A673 (cell line): ENCODE data around the gene PLCD1. TPM values are rescaled to one million over a fixed set of nuclear protein-coding genes. Genes with fewer than 3 reads are reported as not detected.
"Not testable (repeated sequence)": the region's sequence is repeated elsewhere in the genome, so short reads cannot be mapped to it uniquely, and the experiment has no call there.

Experiments used
- BruUV-seq: library from RNA; stranded (reverse); fragments of 400-500 nt; replicated peaks from 2 replicates; lab custom pipeline; 2021; lab: Mats Ljungman, UMichigan
- CTCF ChIA-PET: fragments of 300-600 bp; sonication (Branson Sonifier 250); formaldehyde crosslinking; loops from one replicate; lab custom pipeline; 2022; ENCODE audit warnings: antibody characterized with exemption; lab: Charles Lee
- POLR2A ChIA-PET: fragments of 300-600 bp; sonication (Branson Sonifier 250); formaldehyde crosslinking; loops from one replicate; lab custom pipeline; 2022; ENCODE audit warnings: antibody characterized with exemption; ENCODE audit not compliant: low non-redundant PET; lab: Charles Lee
- DNase-seq: peaks from one replicate; pipeline ENCODE4 v3.0.0-alpha.2; 2015; ENCODE audit warnings: low spot score
- H3K27ac ChIP-seq: fragments of 200-600 bp; sonication (generic); 2 replicates; pipeline ENCODE4 v1.5.1; 2016; ENCODE audit warnings: mixed run types, low read depth, mild to moderate bottlenecking, mixed read lengths, antibody characterized with exemption, low read length; ENCODE audit not compliant: poor library complexity, severe bottlenecking
- H3K27me3 ChIP-seq: fragments of 200-600 bp; sonication (generic); replicated peaks from 2 replicates; pipeline ENCODE4 v1.6.1; 2017; ENCODE audit warnings: mixed run types, low read depth, mild to moderate bottlenecking, mixed read lengths, antibody characterized with exemption, low read length; ENCODE audit not compliant: insufficient read depth, poor library complexity
- H3K36me3 ChIP-seq: fragments of 200-600 bp; sonication (generic); 2 replicates; pipeline ENCODE4 v1.6.1; 2016; ENCODE audit warnings: mixed run types, mild to moderate bottlenecking, mixed read lengths, antibody characterized with exemption, low read length; ENCODE audit not compliant: insufficient read depth, poor library complexity, severe bottlenecking
- H3K4me1 ChIP-seq: fragments of 200-600 bp; sonication (generic); 2 replicates; pipeline ENCODE4 v1.6.1; 2017; ENCODE audit warnings: mixed run types, mild to moderate bottlenecking, mixed read lengths, antibody characterized with exemption, low read length; ENCODE audit not compliant: insufficient read depth, poor library complexity, severe bottlenecking
- H3K4me3 ChIP-seq: fragments of 200-600 bp; sonication (generic); 2 replicates; pipeline ENCODE4 v1.5.1; 2016; ENCODE audit warnings: low read depth, mixed run types, mild to moderate bottlenecking, mixed read lengths, low read length; ENCODE audit not compliant: poor library complexity, severe bottlenecking
- H3K9me3 ChIP-seq: fragments of 200-600 bp; sonication (generic); 2 replicates; pipeline ENCODE4 v1.6.1; 2016; ENCODE audit warnings: mixed run types, low read depth, mild to moderate bottlenecking, mixed read lengths, antibody characterized with exemption, low read length; ENCODE audit not compliant: poor library complexity, severe bottlenecking
- EZH2 ChIP-seq: fragments of 200-600 bp; sonication (generic); IDR thresholded peaks from 2 replicates; pipeline ENCODE4 v1.6.1; 2017; ENCODE audit warnings: borderline replicate concordance, low read depth, mild to moderate bottlenecking, mixed read lengths, antibody characterized with exemption, low read length; ENCODE audit not compliant: poor library complexity, severe bottlenecking
- intact Hi-C: fragments of 100-400 bp; cut with micrococcal nuclease; formaldehyde crosslinking; loops from one replicate; pipeline ENCODE4 v1.10.0; 2022; ENCODE audit not compliant: unreplicated experiment
- total RNA-seq: library from RNA; stranded (reverse); gene quantifications from 2 replicates; pipeline ENCODE4 v1.2.3, GENCODE V29; 2021
- TF ChIP-seq, protein P1 (sequence below): fragments of 300-800, 200-600 bp; sonication (generic); conservative IDR thresholded peaks from 2 replicates; pipeline ENCODE4 v1.5.1; 2017; ENCODE audit warnings: low read depth, mild to moderate bottlenecking, antibody characterized with exemption, low read length, moderate library complexity, mixed read lengths

PLCD1 gene
- total RNA-seq, 1 experiment from 2014 or later, result 1.1 TPM

DNA sequence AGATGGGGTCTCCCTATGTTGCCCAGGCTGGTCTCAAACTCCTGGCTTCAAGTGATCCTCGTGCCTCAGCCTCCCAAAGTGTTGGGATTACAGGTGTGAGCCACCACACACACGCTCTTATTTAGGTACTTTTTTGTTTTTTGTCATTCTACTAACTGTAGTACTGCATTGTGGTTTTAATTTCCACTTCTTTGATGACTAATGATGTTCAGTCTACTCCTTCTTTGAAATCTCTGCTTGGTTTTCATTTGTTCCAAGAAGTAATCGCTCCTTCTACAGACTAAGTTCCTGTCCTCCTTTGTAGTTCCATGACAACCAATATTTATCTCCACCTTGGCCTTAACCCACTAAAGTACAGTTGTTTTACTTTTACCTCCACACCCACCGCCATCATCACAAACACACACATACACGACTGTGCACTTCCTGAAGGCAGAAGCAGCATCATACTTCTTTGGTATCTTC is 9.0 kb upstream of the PLCD1 start:
- ChIA-PET CTCF (no interaction called here), POLR2A (no interaction called here)
- Histone ChIP-seq H3K4me1 (no peaks in the 10 kb centered on the region), H3K9me3 (no peaks in the 10 kb centered on the region), H3K27ac (no peak overlapping the region), H3K4me3 (no peak overlapping the region), H3K36me3 (no peaks in the 10 kb centered on the region), H3K27me3 (no peaks in the 10 kb centered on the region)
- no peak for DNase-seq
- no TSS peak for BruUV-seq
- intact Hi-C loops, result no loop called here
- TF ChIP-seq EZH2, result no peak
- TF ChIP-seq, protein P1, sequence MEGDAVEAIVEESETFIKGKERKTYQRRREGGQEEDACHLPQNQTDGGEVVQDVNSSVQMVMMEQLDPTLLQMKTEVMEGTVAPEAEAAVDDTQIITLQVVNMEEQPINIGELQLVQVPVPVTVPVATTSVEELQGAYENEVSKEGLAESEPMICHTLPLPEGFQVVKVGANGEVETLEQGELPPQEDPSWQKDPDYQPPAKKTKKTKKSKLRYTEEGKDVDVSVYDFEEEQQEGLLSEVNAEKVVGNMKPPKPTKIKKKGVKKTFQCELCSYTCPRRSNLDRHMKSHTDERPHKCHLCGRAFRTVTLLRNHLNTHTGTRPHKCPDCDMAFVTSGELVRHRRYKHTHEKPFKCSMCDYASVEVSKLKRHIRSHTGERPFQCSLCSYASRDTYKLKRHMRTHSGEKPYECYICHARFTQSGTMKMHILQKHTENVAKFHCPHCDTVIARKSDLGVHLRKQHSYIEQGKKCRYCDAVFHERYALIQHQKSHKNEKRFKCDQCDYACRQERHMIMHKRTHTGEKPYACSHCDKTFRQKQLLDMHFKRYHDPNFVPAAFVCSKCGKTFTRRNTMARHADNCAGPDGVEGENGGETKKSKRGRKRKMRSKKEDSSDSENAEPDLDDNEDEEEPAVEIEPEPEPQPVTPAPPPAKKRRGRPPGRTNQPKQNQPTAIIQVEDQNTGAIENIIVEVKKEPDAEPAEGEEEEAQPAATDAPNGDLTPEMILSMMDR, result no peak

DNA sequence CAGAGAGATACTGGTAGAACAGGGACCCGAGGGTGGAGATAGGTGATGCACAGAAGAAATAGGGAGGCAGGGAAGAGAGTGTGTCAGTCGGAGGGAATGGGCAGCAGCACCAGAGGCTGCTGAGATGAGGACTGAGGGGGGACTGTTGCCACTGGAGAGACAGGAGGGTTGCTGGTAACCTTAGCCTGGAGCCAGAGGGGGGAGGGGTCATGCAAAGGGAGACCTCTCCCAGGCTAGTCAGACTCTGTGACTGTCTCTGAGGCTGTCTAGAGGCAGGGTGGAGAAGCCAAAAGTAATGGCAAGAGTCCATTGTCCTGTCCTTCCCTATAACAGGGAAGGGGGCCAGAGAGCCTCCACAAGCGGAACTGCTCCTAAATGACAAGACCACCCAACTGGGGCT is 7.5 kb upstream of the PLCD1 start:
- no TSS peak for BruUV-seq
- H3K36me3 ChIP-seq, result no peaks in the 10 kb centered on the region
- no peaks in the 10 kb centered on the region for H3K27me3 ChIP-seq
- ChIA-PET CTCF (no interaction called here), POLR2A (no interaction called here)
- TF ChIP-seq, protein P1, result no peak
- no peak for TF ChIP-seq EZH2
- H3K4me3 ChIP-seq, result no peak overlapping the region
- no peaks in the 10 kb centered on the region for H3K4me1 ChIP-seq
- H3K27ac ChIP-seq, result no peak overlapping the region
- DNase-seq, result no peak
- intact Hi-C loops, result no loop called here
- H3K9me3 ChIP-seq, result no peaks in the 10 kb centered on the region

DNA sequence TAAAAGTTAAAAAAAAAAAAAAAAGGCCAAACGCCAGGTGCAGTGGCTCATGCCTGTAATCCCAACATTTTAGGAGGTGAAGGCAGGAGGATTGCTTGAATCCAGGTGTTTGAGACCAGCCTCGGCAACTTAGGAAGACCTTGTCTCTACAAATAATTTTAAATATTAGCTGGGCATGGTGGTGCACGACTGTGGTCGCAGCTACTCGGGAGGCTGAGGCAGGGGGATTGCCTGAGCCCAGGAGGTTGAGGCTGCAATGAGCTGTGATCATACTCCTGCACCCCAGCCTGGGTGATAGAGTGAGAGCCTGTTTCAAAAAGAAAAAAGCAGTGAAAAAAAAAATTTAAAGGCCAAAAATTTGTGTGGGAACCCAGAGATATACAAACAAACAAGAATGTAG is 6.8 kb upstream of the PLCD1 start:
- no peak for TF ChIP-seq EZH2
- TF ChIP-seq, protein P1, result no peak
- H3K9me3 ChIP-seq, result no peaks in the 10 kb centered on the region
- H3K27ac ChIP-seq, result no peak overlapping the region
- H3K36me3 ChIP-seq, result no peaks in the 10 kb centered on the region
- no peak for DNase-seq
- intact Hi-C loops, result no loop called here
- H3K27me3 ChIP-seq, result no peaks in the 10 kb centered on the region
- no peak overlapping the region for H3K4me3 ChIP-seq
- POLR2A ChIA-PET, result no interaction called here
- no TSS peak for BruUV-seq
- H3K4me1 ChIP-seq, result no peaks in the 10 kb centered on the region
- CTCF ChIA-PET, result no interaction called here

DNA sequence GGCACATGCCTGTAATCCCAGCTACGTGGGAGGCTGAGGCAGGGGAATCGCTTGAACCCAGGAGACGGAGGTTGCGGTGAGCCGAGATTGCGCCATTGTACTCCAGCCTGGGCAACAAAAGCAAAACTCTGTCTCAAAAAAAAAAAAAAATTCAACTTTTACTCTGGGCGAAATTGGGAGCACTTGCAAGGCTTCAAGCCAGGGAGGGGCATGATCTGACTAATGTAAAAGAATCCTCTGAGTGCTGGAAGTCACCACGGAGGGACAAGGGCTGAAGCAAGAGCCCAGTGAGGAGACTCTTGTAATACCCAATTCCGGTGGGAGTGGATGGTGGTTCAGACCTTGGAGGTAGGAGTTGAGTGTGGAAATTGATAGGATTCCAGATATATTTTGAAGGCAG is 4.9 kb upstream of the PLCD1 start:
- CTCF ChIA-PET, H3K9me3 ChIP-seq, H3K36me3 ChIP-seq, POLR2A ChIA-PET, BruUV-seq, H3K27me3 ChIP-seq, H3K27ac ChIP-seq, H3K4me1 ChIP-seq, intact Hi-C loops, H3K4me3 ChIP-seq, DNase-seq: not testable (repeated sequence)

DNA sequence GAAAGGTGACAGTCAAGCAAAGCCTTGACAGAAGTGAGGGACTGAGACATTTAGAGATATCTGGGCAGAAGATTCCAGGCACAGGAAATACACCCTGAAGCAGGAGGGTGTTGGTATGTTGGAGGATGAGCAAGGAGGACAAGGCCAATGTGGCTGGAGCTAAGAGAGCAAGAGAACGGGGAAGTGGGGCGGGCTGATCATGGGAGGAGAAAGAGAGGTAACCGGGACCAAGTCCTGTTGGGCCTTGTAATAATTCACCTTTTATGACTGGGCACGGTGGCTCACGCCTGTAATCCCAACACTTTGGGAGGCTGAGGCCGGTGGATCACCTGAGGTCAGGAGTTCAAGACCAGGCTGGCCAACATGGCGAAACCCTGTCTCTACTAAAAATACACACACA is 4.1 kb upstream of the PLCD1 start:
- CTCF ChIA-PET, BruUV-seq: not testable (repeated sequence)

More for the DNA sequence above, 4.1 kb upstream of the PLCD1 start:
- H3K4me1 ChIP-seq, H3K36me3 ChIP-seq, DNase-seq, H3K4me3 ChIP-seq, POLR2A ChIA-PET, H3K9me3 ChIP-seq, intact Hi-C loops, H3K27ac ChIP-seq, H3K27me3 ChIP-seq: not testable (repeated sequence)
